ENCODE data around the gene SERPINI1. TPM values are rescaled to one million over a fixed set of nuclear protein-coding genes. Genes with fewer than 3 reads are reported as not detected.
A peak's percentile ranks its signal among the peaks of the same experiment; 100 is the strongest.

The SERPINI1 gene
- polyA plus RNA-seq, 4 donors: 0.54 to 5.6 (median 5.4) TPM; not detected in 1

- FAIRE-seq: no peak
- H3K4me1 ChIP-seq (ENCODE audit: control insufficient read depth in 3 of 3, insufficient read depth in 2 of 3, low read depth in 1 of 3, low read length in 2 of 3): no peaks in the 10 kb centered on the region
- H3K4me3 ChIP-seq (ENCODE audit: low read depth in 1 of 3, low read length in 3 of 3): no peak overlapping the region
- no peaks in the 10 kb centered on the region for H3K36me3 ChIP-seq (ENCODE audit: control insufficient read depth in 3 of 3, insufficient read depth in 2 of 3, low read depth in 1 of 3, low read length in 3 of 3)
- H3K27ac ChIP-seq (ENCODE audit: low read depth in 1 of 3, low read length in 2 of 3): no peak overlapping the region
- no peaks in the 10 kb centered on the region for H3K27me3 ChIP-seq (ENCODE audit: control insufficient read depth in 3 of 3, insufficient read depth in 3 of 3, low read length in 3 of 3)
- no peaks in the 10 kb centered on the region for H3K9me3 ChIP-seq (ENCODE audit: control insufficient read depth in 2 of 2, insufficient read depth in 1 of 2, low read depth in 1 of 2, low read length in 1 of 2)
- WGBS, 3 donors: 2 to 26% (median 21%) methylated on average over 3 of the region's 3 CpGs
- DNase-seq: peak in 1 of 2 donors; percentile 50
Observed at GRCh38 chr3:167750272-167750971, 14.9 kb downstream of the SERPINI1 start.

- no peak overlapping the region for H3K27ac ChIP-seq (ENCODE audit: low read depth in 1 of 3, low read length in 2 of 3)
- H3K4me3 ChIP-seq (ENCODE audit: low read depth in 1 of 3, low read length in 3 of 3): no peak overlapping the region
- no peaks in the 10 kb centered on the region for H3K36me3 ChIP-seq (ENCODE audit: control insufficient read depth in 3 of 3, insufficient read depth in 2 of 3, low read depth in 1 of 3, low read length in 3 of 3)
- no peaks in the 10 kb centered on the region for H3K9me3 ChIP-seq (ENCODE audit: control insufficient read depth in 2 of 2, insufficient read depth in 1 of 2, low read depth in 1 of 2, low read length in 1 of 2)
- FAIRE-seq (no peak), DNase-seq (no peak)
- no peaks in the 10 kb centered on the region for H3K4me1 ChIP-seq (ENCODE audit: control insufficient read depth in 3 of 3, insufficient read depth in 2 of 3, low read depth in 1 of 3, low read length in 2 of 3)
- no peaks in the 10 kb centered on the region for H3K27me3 ChIP-seq (ENCODE audit: control insufficient read depth in 3 of 3, insufficient read depth in 3 of 3, low read length in 3 of 3)
Observed at GRCh38 chr3:167754049-167754448, 18.5 kb downstream of the SERPINI1 start.

DNA sequence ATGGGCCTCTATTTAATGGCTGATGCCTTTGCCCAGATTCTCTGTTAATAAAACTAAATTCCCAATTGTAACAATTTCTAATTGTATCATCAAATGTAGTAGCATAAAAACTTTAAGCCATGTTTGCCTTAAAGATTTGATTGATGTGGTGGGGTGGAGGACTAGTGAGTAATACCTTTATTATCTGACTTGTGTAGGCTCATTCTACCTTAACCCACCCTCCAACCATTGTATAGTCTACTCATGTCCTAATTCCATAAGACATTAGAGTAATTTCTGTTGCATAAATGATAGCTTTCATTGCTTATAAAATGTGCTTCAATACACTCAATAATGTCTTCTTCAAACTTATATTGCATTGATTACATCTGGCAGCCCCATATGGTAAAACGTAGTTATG lies 25.8 kb downstream of the SERPINI1 start:
- Histone ChIP-seq H3K9me3 (ENCODE audit: control insufficient read depth in 2 of 2, insufficient read depth in 1 of 2, low read depth in 1 of 2, low read length in 1 of 2) (peaks cover 0 to 8% of the 10 kb centered on the region in 2 donors), H3K36me3 (ENCODE audit: control insufficient read depth in 3 of 3, insufficient read depth in 2 of 3, low read depth in 1 of 3, low read length in 3 of 3) (no peaks in the 10 kb centered on the region), H3K4me1 (ENCODE audit: control insufficient read depth in 3 of 3, insufficient read depth in 2 of 3, low read depth in 1 of 3, low read length in 2 of 3) (no peaks in the 10 kb centered on the region), H3K27ac (ENCODE audit: low read depth in 1 of 3, low read length in 2 of 3) (no peak overlapping the region), H3K27me3 (ENCODE audit: control insufficient read depth in 3 of 3, insufficient read depth in 3 of 3, low read length in 3 of 3) (no peaks in the 10 kb centered on the region), H3K4me3 (ENCODE audit: low read depth in 1 of 3, low read length in 3 of 3) (no peak overlapping the region)
- 70 to 81% (median 79%) methylated on average over 1 of the region's 1 CpG for WGBS, 3 donors
- FAIRE-seq (no peak), DNase-seq (no peak)

DNA sequence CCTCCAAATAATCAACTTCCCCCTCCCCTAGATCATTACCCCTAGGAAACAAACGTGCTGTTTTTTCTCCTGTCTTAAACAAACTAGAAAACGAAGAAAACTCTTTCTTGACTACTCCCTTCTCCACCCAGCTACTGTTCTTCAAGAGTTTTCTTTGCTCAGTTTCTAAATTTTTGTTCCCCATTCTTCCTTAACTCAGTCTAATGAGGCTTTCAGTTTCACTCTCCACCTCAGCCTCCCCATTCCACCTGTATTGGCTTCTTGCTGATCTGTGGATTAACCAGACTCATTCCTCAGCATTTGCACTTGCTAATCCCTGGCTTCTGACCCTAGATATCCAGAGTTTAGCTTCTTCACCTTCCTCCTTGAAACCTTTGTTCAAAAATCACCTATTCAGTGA lies 26.8 kb downstream of the SERPINI1 start:
- Histone ChIP-seq H3K36me3 (ENCODE audit: control insufficient read depth in 3 of 3, insufficient read depth in 2 of 3, low read depth in 1 of 3, low read length in 3 of 3) (no peaks in the 10 kb centered on the region), H3K9me3 (ENCODE audit: control insufficient read depth in 2 of 2, insufficient read depth in 1 of 2, low read depth in 1 of 2, low read length in 1 of 2) (peaks cover 0 to 10% of the 10 kb centered on the region in 2 donors), H3K4me1 (ENCODE audit: control insufficient read depth in 3 of 3, insufficient read depth in 2 of 3, low read depth in 1 of 3, low read length in 2 of 3) (no peaks in the 10 kb centered on the region), H3K4me3 (ENCODE audit: low read depth in 1 of 3, low read length in 3 of 3) (no peak overlapping the region), H3K27me3 (ENCODE audit: control insufficient read depth in 3 of 3, insufficient read depth in 3 of 3, low read length in 3 of 3) (no peaks in the 10 kb centered on the region), H3K27ac (ENCODE audit: low read depth in 1 of 3, low read length in 2 of 3) (no peak overlapping the region)
- FAIRE-seq (no peak), DNase-seq (no peak)
- WGBS, 3 donors: 46 to 57% (median 48%) methylated on average over 2 of the region's 2 CpGs

- Histone ChIP-seq H3K4me1 (ENCODE audit: control insufficient read depth in 3 of 3, insufficient read depth in 2 of 3, low read depth in 1 of 3, low read length in 2 of 3) (no peaks in the 10 kb centered on the region), H3K9me3 (ENCODE audit: control insufficient read depth in 2 of 2, insufficient read depth in 1 of 2, low read depth in 1 of 2, low read length in 1 of 2) (peaks cover 0 to 4% of the 10 kb centered on the region in 2 donors), H3K4me3 (ENCODE audit: low read depth in 1 of 3, low read length in 3 of 3) (no peak overlapping the region), H3K36me3 (ENCODE audit: control insufficient read depth in 3 of 3, insufficient read depth in 2 of 3, low read depth in 1 of 3, low read length in 3 of 3) (no peaks in the 10 kb centered on the region), H3K27me3 (ENCODE audit: control insufficient read depth in 3 of 3, insufficient read depth in 3 of 3, low read length in 3 of 3) (no peaks in the 10 kb centered on the region), H3K27ac (ENCODE audit: low read depth in 1 of 3, low read length in 2 of 3) (no peak overlapping the region)
- DNase-seq (no peak), FAIRE-seq (no peak)
- 49 to 77% (median 64%) methylated on average over 3 of the region's 3 CpGs for WGBS, 3 donors
Observed at GRCh38 chr3:167772992-167773391, 37.5 kb downstream of the SERPINI1 start.

DNA sequence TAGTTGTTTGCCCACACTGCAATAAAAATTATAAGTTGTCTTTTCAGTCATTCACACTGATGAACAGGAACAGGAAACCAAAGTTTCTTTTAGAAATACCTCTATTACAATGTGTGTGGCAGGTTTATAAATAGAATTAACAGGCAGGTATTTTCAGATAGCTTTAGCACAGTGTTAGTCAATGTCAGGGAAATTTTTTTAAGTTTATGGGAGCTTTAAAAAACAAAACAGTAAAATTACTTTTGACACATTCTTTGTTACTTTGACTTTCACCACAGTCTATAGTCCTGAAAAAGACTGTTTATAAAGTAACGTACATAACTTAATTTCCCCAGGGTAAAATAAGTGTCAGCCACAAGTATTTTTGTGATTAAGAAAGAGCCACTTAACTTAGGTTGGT lies 38.1 kb downstream of the SERPINI1 start:
- H3K36me3 ChIP-seq (ENCODE audit: control insufficient read depth in 3 of 3, insufficient read depth in 2 of 3, low read depth in 1 of 3, low read length in 3 of 3): no peaks in the 10 kb centered on the region
- 58 to 91% (median 87%) methylated on average over 1 of the region's 1 CpG for WGBS, 3 donors
- no peak for FAIRE-seq

DNA sequence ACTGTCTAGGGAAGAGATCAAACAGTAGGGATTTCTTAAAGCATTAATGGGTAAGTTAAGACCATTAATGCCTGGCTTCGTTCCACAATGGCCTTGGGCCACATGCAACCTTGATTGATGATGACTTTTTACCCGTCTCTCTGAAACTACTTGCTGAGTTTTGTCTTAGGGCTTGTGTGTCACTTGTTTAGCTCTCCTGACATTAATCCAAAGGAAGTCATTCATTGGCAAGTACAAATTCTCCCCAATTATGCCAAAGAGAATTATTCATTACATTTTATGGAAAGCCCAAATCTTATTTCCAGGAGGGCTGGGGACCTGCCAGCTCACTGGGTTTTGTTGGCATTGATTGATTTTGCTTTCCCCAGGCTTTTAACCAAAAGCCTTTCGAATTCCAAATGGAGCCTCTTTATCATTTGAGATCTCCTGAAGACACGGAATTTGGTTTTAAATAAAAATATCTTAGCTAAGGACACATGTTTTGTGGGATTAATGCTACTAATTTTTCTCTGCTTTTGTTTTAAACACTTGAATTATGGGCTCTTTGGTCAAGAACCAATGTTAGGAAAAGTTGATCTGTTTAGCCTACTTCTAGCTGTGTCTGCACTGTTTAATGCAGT lies 40.7 kb downstream of the SERPINI1 start:
- no peak overlapping the region for H3K4me3 ChIP-seq (ENCODE audit: low read depth in 1 of 3, low read length in 3 of 3)
- H3K27ac ChIP-seq (ENCODE audit: low read depth in 1 of 3, low read length in 2 of 3): no peak overlapping the region
- no peak for FAIRE-seq
- no peaks in the 10 kb centered on the region for H3K27me3 ChIP-seq (ENCODE audit: control insufficient read depth in 3 of 3, insufficient read depth in 3 of 3, low read length in 3 of 3)
- no peaks in the 10 kb centered on the region for H3K36me3 ChIP-seq (ENCODE audit: control insufficient read depth in 3 of 3, insufficient read depth in 2 of 3, low read depth in 1 of 3, low read length in 3 of 3)
- DNase-seq: no peak
- H3K4me1 ChIP-seq (ENCODE audit: control insufficient read depth in 3 of 3, insufficient read depth in 2 of 3, low read depth in 1 of 3, low read length in 2 of 3): no peaks in the 10 kb centered on the region
- 45 to 54% (median 53%) methylated on average over 4 of the region's 4 CpGs for WGBS, 3 donors
- peaks cover 0 to 8% of the 10 kb centered on the region in 2 donors for H3K9me3 ChIP-seq (ENCODE audit: control insufficient read depth in 2 of 2, insufficient read depth in 1 of 2, low read depth in 1 of 2, low read length in 1 of 2)

More for the DNA sequence above, 38.1 kb downstream of the SERPINI1 start:
- H3K4me1 ChIP-seq (ENCODE audit: control insufficient read depth in 3 of 3, insufficient read depth in 2 of 3, low read depth in 1 of 3, low read length in 2 of 3): no peaks in the 10 kb centered on the region
- H3K27ac ChIP-seq (ENCODE audit: low read depth in 1 of 3, low read length in 2 of 3): no peak overlapping the region
- peaks cover 0 to 8% of the 10 kb centered on the region in 2 donors for H3K9me3 ChIP-seq (ENCODE audit: control insufficient read depth in 2 of 2, insufficient read depth in 1 of 2, low read depth in 1 of 2, low read length in 1 of 2)
- H3K27me3 ChIP-seq (ENCODE audit: control insufficient read depth in 3 of 3, insufficient read depth in 3 of 3, low read length in 3 of 3): no peaks in the 10 kb centered on the region
- no peak overlapping the region for H3K4me3 ChIP-seq (ENCODE audit: low read depth in 1 of 3, low read length in 3 of 3)
- no peak for DNase-seq

- Histone ChIP-seq H3K4me3 (ENCODE audit: low read depth in 1 of 3, low read length in 3 of 3) (no peak overlapping the region), H3K36me3 (ENCODE audit: control insufficient read depth in 3 of 3, insufficient read depth in 2 of 3, low read depth in 1 of 3, low read length in 3 of 3) (no peaks in the 10 kb centered on the region), H3K9me3 (ENCODE audit: control insufficient read depth in 2 of 2, insufficient read depth in 1 of 2, low read depth in 1 of 2, low read length in 1 of 2) (peaks cover 0 to 8% of the 10 kb centered on the region in 2 donors), H3K27ac (ENCODE audit: low read depth in 1 of 3, low read length in 2 of 3) (no peak overlapping the region), H3K27me3 (ENCODE audit: control insufficient read depth in 3 of 3, insufficient read depth in 3 of 3, low read length in 3 of 3) (no peaks in the 10 kb centered on the region), H3K4me1 (ENCODE audit: control insufficient read depth in 3 of 3, insufficient read depth in 2 of 3, low read depth in 1 of 3, low read length in 2 of 3) (no peaks in the 10 kb centered on the region)
- no peak for FAIRE-seq
- 56 to 79% (median 62%) methylated on average over 1 of the region's 1 CpG for WGBS, 3 donors
- DNase-seq: no peak
Observed at GRCh38 chr3:167777356-167777755, 41.8 kb downstream of the SERPINI1 start.

Measured in small intestine (tissue), 7 donors.